CD14-positive monocyte (primary cell): Measurements from ENCODE around the gene NOSIP. TPM values are rescaled to one million over a fixed set of nuclear protein-coding genes. Genes with fewer than 3 reads are reported as not detected.

Experiments used
- DNase-seq, 3 donors: peaks; one replicate each; pipeline ENCODE4 v3.0.0-alpha.2; 2011 to 2022
- H2AFZ ChIP-seq: 2 replicates; pipeline ENCODE4 v1.6.0; 2012; ENCODE audit warnings: mild to moderate bottlenecking, low read depth, low read length, inconsistent platforms; ENCODE audit not compliant: insufficient read depth, poor library complexity, severe bottlenecking
- H3K27ac ChIP-seq, 2 donors: 1 replicate in 1 of 2; 2 replicates in 1 of 2; pipeline ENCODE4 v1.5.1; 2012 to 2013; ENCODE audit warnings: low read length in 2 of 2, control low read depth in 1 of 2, inconsistent platforms in 1 of 2, low read depth in 1 of 2, mild to moderate bottlenecking in 1 of 2
- H3K27me3 ChIP-seq, 2 donors: one replicate each; pipeline versions ENCODE4 v1.6.0 to v1.6.1; 2011 to 2013; ENCODE audit warnings: low read length in 2 of 2; ENCODE audit not compliant: control insufficient read depth in 2 of 2, insufficient read depth in 2 of 2
- H3K36me3 ChIP-seq, 2 donors: replicated peaks in 1 of 2; 1 replicate in 1 of 2; 2 replicates in 1 of 2; pipeline versions ENCODE4 v1.5.1 to v1.6.1; 2012 to 2013; ENCODE audit warnings: low read length in 2 of 2, control low read depth in 1 of 2, inconsistent platforms in 1 of 2, mild to moderate bottlenecking in 1 of 2; ENCODE audit not compliant: insufficient read depth in 2 of 2, control insufficient read depth in 1 of 2
- H3K4me1 ChIP-seq, 2 donors: 1 replicate in 1 of 2; 2 replicates in 1 of 2; pipeline versions ENCODE4 v1.5.1 to v1.6.1; 2012 to 2013; ENCODE audit warnings: low read length in 2 of 2, control low read depth in 1 of 2, inconsistent platforms in 1 of 2, mild to moderate bottlenecking in 1 of 2, moderate library complexity in 1 of 2; ENCODE audit not compliant: insufficient read depth in 2 of 2, control insufficient read depth in 1 of 2
- H3K4me2 ChIP-seq: replicated peaks from 2 replicates; pipeline ENCODE3; 2012; ENCODE audit warnings: low read length, moderate library complexity, mild to moderate bottlenecking; ENCODE audit not compliant: poor library complexity, severe bottlenecking; ENCODE audit errors: extremely low read depth
- H3K4me3 ChIP-seq, 3 experiments: fragments of 200-600 bp in 1 of 3; sonication (generic) in 1 of 3; replicated peaks in 1 of 3; 1 replicate in 2 of 3; 2 replicates in 1 of 3; pipeline ENCODE4 v1.5.1; 2011 to 2013; ENCODE audit warnings: low read length in 3 of 3, mild to moderate bottlenecking in 3 of 3, control low read depth in 2 of 3, low read depth in 2 of 3, inconsistent platforms in 1 of 3, moderate library complexity in 1 of 3
- H3K79me2 ChIP-seq: 2 replicates; pipeline ENCODE4 v1.6.0; 2012; ENCODE audit warnings: mild to moderate bottlenecking, control low read depth, inconsistent platforms, low read length, moderate library complexity; ENCODE audit not compliant: insufficient read depth
- H3K9ac ChIP-seq: 2 replicates; pipeline ENCODE4 v1.6.0; 2017; ENCODE audit warnings: low read length, mild to moderate bottlenecking; ENCODE audit not compliant: insufficient read depth, poor library complexity, severe bottlenecking
- H3K9me3 ChIP-seq, 2 donors: replicated peaks in 1 of 2; 1 replicate in 1 of 2; 2 replicates in 1 of 2; pipeline versions ENCODE4 v1.5.1 to v1.6.1; 2012 to 2013; ENCODE audit warnings: low read length in 2 of 2, control low read depth in 1 of 2; ENCODE audit not compliant: control insufficient read depth in 1 of 2, insufficient read depth in 1 of 2
- H4K20me1 ChIP-seq: 2 replicates; pipeline ENCODE4 v1.6.0; 2012; ENCODE audit warnings: mild to moderate bottlenecking, low read length, control low read depth, moderate library complexity; ENCODE audit not compliant: insufficient read depth
- H3K27ac Mint-ChIP-seq, 7 donors: one replicate each; pipeline ENCODE4 v1.8.0; 2020; ENCODE audit warnings: mild to moderate bottlenecking in 7 of 7, mixed read lengths in 7 of 7, moderate library complexity in 6 of 7, inconsistent platforms in 2 of 7
- H3K27me3 Mint-ChIP-seq, 3 donors: one replicate each; pipeline ENCODE4 v1.8.0; 2021 to 2022; ENCODE audit warnings: low read depth in 3 of 3, mild to moderate bottlenecking in 3 of 3, mixed read lengths in 3 of 3, moderate library complexity in 3 of 3, inconsistent platforms in 1 of 3
- H3K36me3 Mint-ChIP-seq, 2 donors: one replicate each; pipeline ENCODE4 v1.8.0; 2020; ENCODE audit warnings: mixed read lengths in 2 of 2, inconsistent platforms in 1 of 2, mild to moderate bottlenecking in 1 of 2
- H3K4me1 Mint-ChIP-seq: one replicate; pipeline ENCODE4 v1.8.0; 2020; ENCODE audit warnings: mild to moderate bottlenecking, mixed read lengths
- H3K4me3 Mint-ChIP-seq, 2 donors: one replicate each; pipeline ENCODE4 v1.8.0; 2020; ENCODE audit warnings: mild to moderate bottlenecking in 2 of 2, mixed read lengths in 2 of 2, moderate library complexity in 1 of 2
- H3K9me3 Mint-ChIP-seq, 7 donors: one replicate each; pipeline ENCODE4 v1.8.0; 2020 to 2022; ENCODE audit warnings: mixed read lengths in 7 of 7, mild to moderate bottlenecking in 6 of 7, moderate library complexity in 6 of 7, inconsistent platforms in 2 of 7
- CTCF ChIP-seq: fragments of 200-600 bp; IDR thresholded peaks from one replicate; pipeline ENCODE4 v1.8.0; 2022; ENCODE audit warnings: antibody characterized with exemption, mild to moderate bottlenecking
- WGBS: methylation state at CpG from one replicate; pipeline ENCODE4 v1.1.5; 2013; ENCODE audit warnings: missing lambda C conversion rate; ENCODE audit not compliant: insufficient coverage; 5-methylcytosine and 5-hydroxymethylcytosine counted together
- intact Hi-C, 2 donors: fragments of 100-400 bp; cut with micrococcal nuclease; formaldehyde crosslinking; loops; one replicate each; pipeline versions ENCODE4 v1.15.0 to v1.15.1; 2023
- polyA plus RNA-seq, 3 donors: library from polyadenylated mRNA; depleted of rRNA in 1 of 3; unstranded in 2 of 3; stranded (reverse) in 1 of 3; fragments of 300-500 nt in 2 of 3; fragments of >200 nt in 1 of 3; fragmentation: Illumina TruSeq in 2 of 3; gene quantifications; 1 replicate in 2 of 3; 2 replicates in 1 of 3; pipeline ENCODE4 v1.2.3, GENCODE V29; 2012 to 2021

The NOSIP gene
- polyA plus RNA-seq, 3 donors: 63.4 to 120 (median 96.4) TPM

DNA sequence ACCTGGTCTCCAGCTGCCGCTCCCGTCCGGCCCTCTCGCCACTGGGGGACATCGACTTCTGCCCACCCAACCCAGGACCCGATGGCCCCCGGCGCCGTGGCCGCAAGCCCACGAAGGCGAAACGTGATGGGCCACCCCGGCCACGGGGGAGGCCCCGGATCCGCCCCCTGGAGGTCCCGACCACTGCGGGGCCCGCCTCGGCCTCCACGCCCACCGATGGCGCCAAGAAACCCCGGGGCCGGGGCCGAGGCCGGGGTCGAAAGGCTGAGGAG, 17.3 kb upstream of the NOSIP start:
- no peak overlapping the region for H3K4me3 Mint-ChIP-seq
- no peaks in the 10 kb centered on the region for H3K9me3 Mint-ChIP-seq
- WGBS: 97% methylated on average over 29 of the region's 29 CpGs
- DNase-seq: no peak
- H3K9ac ChIP-seq: no peak overlapping the region
- no peak overlapping the region for H2AFZ ChIP-seq
- no peak overlapping the region for H3K4me3 ChIP-seq
- peaks cover 14 to 15% of the 10 kb centered on the region in 2 donors for H3K4me1 ChIP-seq
- no peaks in the 10 kb centered on the region for H3K9me3 ChIP-seq
- peaks cover 15% of the 10 kb centered on the region for H3K4me1 Mint-ChIP-seq
- H3K4me2 ChIP-seq: no peak overlapping the region
- peaks cover 67 to 75% of the 10 kb centered on the region in 2 donors for H3K36me3 ChIP-seq
- peaks cover 43 to 71% of the 10 kb centered on the region in 2 donors for H3K36me3 Mint-ChIP-seq
- H3K27me3 ChIP-seq: no peaks in the 10 kb centered on the region
- no peak for TF ChIP-seq CTCF
- intact Hi-C loops: no loop called here
- peaks cover 83% of the 10 kb centered on the region for H4K20me1 ChIP-seq
- no peak overlapping the region for H3K27ac ChIP-seq
- H3K27ac Mint-ChIP-seq: no peak overlapping the region
- H3K79me2 ChIP-seq: peaks cover 66% of the 10 kb centered on the region
- peaks cover 0 to 3% (median 2%) of the 10 kb centered on the region in 3 donors for H3K27me3 Mint-ChIP-seq

- peaks cover 43 to 66% of the 10 kb centered on the region in 2 donors for H3K36me3 Mint-ChIP-seq
Measured at GRCh38 chr19:49596954-49597702, 16.8 kb upstream of the NOSIP start.

More at GRCh38 chr19:49596954-49597702, 16.8 kb upstream of the NOSIP start:
- Mint-ChIP-seq H3K27me3 (peaks cover 0 to 5% (median 2%) of the 10 kb centered on the region in 3 donors), H3K4me3 (no peak overlapping the region), H3K4me1 (peaks cover 20% of the 10 kb centered on the region), H3K27ac (no peak overlapping the region), H3K9me3 (no peaks in the 10 kb centered on the region)
- Histone ChIP-seq H3K36me3 (peaks cover 64 to 69% of the 10 kb centered on the region in 2 donors), H3K9me3 (no peaks in the 10 kb centered on the region), H3K4me2 (no peak overlapping the region), H2AFZ (no peak overlapping the region), H4K20me1 (peaks cover 83% of the 10 kb centered on the region), H3K79me2 (peaks cover 66% of the 10 kb centered on the region), H3K4me1 (peaks cover 20% of the 10 kb centered on the region in 2 donors), H3K27me3 (no peaks in the 10 kb centered on the region), H3K9ac (no peak overlapping the region), H3K27ac (no peak overlapping the region), H3K4me3 (no peak overlapping the region)
- intact Hi-C loops: no loop called here
- TF ChIP-seq CTCF: no peak
- 97% methylated on average over 56 of the region's 65 CpGs for WGBS
- DNase-seq: no peak
